HepG2 (cell line): Measurements from ENCODE around the gene SPTBN4. TPM values are rescaled to one million over a fixed set of nuclear protein-coding genes. Genes with fewer than 3 reads are reported as not detected.

Source experiments
- ELF4 ChIP-seq: sonication (generic); formaldehyde crosslinking; IDR thresholded peaks from 2 replicates; pipeline ENCODE4 v1.5.0; 2020; ENCODE audit warnings: missing genetic modification reagents, mild to moderate bottlenecking, moderate library complexity, borderline replicate concordance
- GATAD2A ChIP-seq: IDR thresholded peaks from 2 replicates; pipeline ENCODE4 v1.6.1; 2016
- KMT2A ChIP-seq: sonication (generic); formaldehyde crosslinking; IDR thresholded peaks from 2 replicates; pipeline ENCODE4 v1.4.0; 2020; ENCODE audit warnings: missing genetic modification reagents
- LCORL ChIP-seq, 2 experiments: fragments of 450-650 bp in 1 of 2; sonication (generic) in 1 of 2; formaldehyde crosslinking in 1 of 2; IDR thresholded peaks; 2 replicates each; pipeline versions ENCODE4 v1.5.0 to v1.6.1; 2017 to 2020; ENCODE audit warnings: antibody characterized with exemption in 1 of 2, missing genetic modification reagents in 1 of 2
- MAZ ChIP-seq, 2 experiments: sonication (generic) in 1 of 2; formaldehyde crosslinking in 1 of 2; IDR thresholded peaks; 2 replicates each; pipeline versions ENCODE4 v1.5.0 to v1.6.1; 2012 to 2020; ENCODE audit warnings: low read depth in 2 of 2, mild to moderate bottlenecking in 2 of 2, borderline replicate concordance in 1 of 2, improper control_type of control experiment in 1 of 2, low read length in 1 of 2, missing genetic modification reagents in 1 of 2, moderate library complexity in 1 of 2
- NRL ChIP-seq: sonication (generic); formaldehyde crosslinking; IDR thresholded peaks from 2 replicates; pipeline ENCODE4 v1.5.0; 2020; ENCODE audit warnings: missing genetic modification reagents, mild to moderate bottlenecking, moderate library complexity, borderline replicate concordance
- PAF1 ChIP-seq: IDR thresholded peaks from 2 replicates; pipeline ENCODE4 v1.6.1; 2016; ENCODE audit warnings: missing genetic modification reagents, missing compliant biosample characterization
- PLRG1 ChIP-seq: fragments of 450-650 bp; conservative IDR thresholded peaks from 2 replicates; pipeline ENCODE4 v1.6.1; 2016
- SYNCRIP ChIP-seq: fragments of 200-400 bp; formaldehyde crosslinking; IDR thresholded peaks from 2 replicates; pipeline ENCODE4 v1.6.1; 2018; ENCODE audit warnings: mild to moderate bottlenecking, low read depth, low read length; ENCODE audit not compliant: insufficient read depth
- U2AF1 ChIP-seq: fragments of 200-400 bp; formaldehyde crosslinking; optimal IDR thresholded peaks from 2 replicates; pipeline ENCODE3; 2017; ENCODE audit warnings: mild to moderate bottlenecking, low read depth, low read length
- WIZ ChIP-seq: sonication (generic); formaldehyde crosslinking; IDR thresholded peaks from 2 replicates; pipeline ENCODE4 v1.5.1; 2020; ENCODE audit warnings: mild to moderate bottlenecking, missing genetic modification reagents
- ZBTB21 ChIP-seq: sonication (generic); formaldehyde crosslinking; IDR thresholded peaks from 2 replicates; pipeline ENCODE4 v1.4.0; 2020; ENCODE audit warnings: missing genetic modification reagents
- ZC3H13 ChIP-seq: sonication (generic); formaldehyde crosslinking; IDR thresholded peaks from 2 replicates; pipeline ENCODE4 v1.8.1; 2023; ENCODE audit warnings: mild to moderate bottlenecking, missing genetic modification reagents, moderate library complexity
- ZFP62 ChIP-seq: sonication (generic); formaldehyde crosslinking; IDR thresholded peaks from 2 replicates; pipeline ENCODE4 v1.4.0; 2020; ENCODE audit warnings: missing genetic modification reagents
- ZFX ChIP-seq: sonication (generic); formaldehyde crosslinking; IDR thresholded peaks from 2 replicates; pipeline ENCODE4 v1.4.0; 2020; ENCODE audit warnings: mild to moderate bottlenecking, low read depth, missing genetic modification reagents, moderate library complexity
- ZKSCAN1 ChIP-seq: fragments of 150-350 bp; IDR thresholded peaks from 2 replicates; pipeline ENCODE4 v1.6.1; 2014; ENCODE audit warnings: low read length
- ZNF782 ChIP-seq: sonication (generic); formaldehyde crosslinking; IDR thresholded peaks from 2 replicates; pipeline ENCODE4 v1.4.0; 2020; ENCODE audit warnings: missing genetic modification reagents, mild to moderate bottlenecking, borderline replicate concordance
- ZNF788 ChIP-seq: sonication (generic); formaldehyde crosslinking; IDR thresholded peaks from 2 replicates; pipeline ENCODE4 v1.5.0; 2020; ENCODE audit warnings: mild to moderate bottlenecking, missing genetic modification reagents, borderline replicate concordance
- polyA plus RNA-seq, 8 experiments: library from polyadenylated mRNA; depleted of rRNA in 3 of 8; stranded (reverse) in 7 of 8; unstranded in 1 of 8; fragments of >200 nt; fragmentation: Illumina TruSeq in 4 of 8; extraction: Trizol in 4 of 8; gene quantifications; 2 replicates each; pipeline versions ENCODE4 v1.2.1 to v1.2.3, GENCODE V29; 2011 to 2016; ENCODE audit warnings: low read depth in 4 of 8, missing spikeins in 1 of 8, mixed read lengths in 1 of 8; ENCODE audit not compliant: insufficient read depth in 1 of 8
- total RNA-seq, 5 experiments: library from RNA; depleted of rRNA; stranded (reverse); fragments of >200 nt; fragmentation: Illumina TruSeq; extraction: Trizol; gene quantifications; 2 replicates each; pipeline ENCODE4 v1.2.3, GENCODE V29; 2016; ENCODE audit warnings: low read depth in 1 of 5
- TF ChIP-seq, protein P1 (sequence below): sonication (generic); formaldehyde crosslinking; IDR thresholded peaks from 2 replicates; pipeline ENCODE4 v1.5.1; 2020; ENCODE audit warnings: mild to moderate bottlenecking, missing genetic modification reagents, moderate library complexity
- TF ChIP-seq, protein P2 (sequence below): sonication (generic); formaldehyde crosslinking; IDR thresholded peaks from 2 replicates; pipeline ENCODE4 v1.4.0; 2020; ENCODE audit warnings: mild to moderate bottlenecking, missing genetic modification reagents
- TF ChIP-seq, protein P3 (sequence below): sonication (generic); formaldehyde crosslinking; IDR thresholded peaks from 2 replicates; pipeline ENCODE4 v1.8.1; 2023; ENCODE audit warnings: mild to moderate bottlenecking, moderate library complexity, missing genetic modification reagents
- TF ChIP-seq, protein P4 (sequence below): sonication (generic); formaldehyde crosslinking; IDR thresholded peaks from 2 replicates; pipeline ENCODE4 v1.8.1; 2023; ENCODE audit warnings: mild to moderate bottlenecking, missing genetic modification reagents

Gene SPTBN4
- total and polyA plus RNA-seq, 2 of the 13 experiments (the other 11 are each of a cell fraction or from before 2014, with no cell fraction given): 0.11 TPM

DNA sequence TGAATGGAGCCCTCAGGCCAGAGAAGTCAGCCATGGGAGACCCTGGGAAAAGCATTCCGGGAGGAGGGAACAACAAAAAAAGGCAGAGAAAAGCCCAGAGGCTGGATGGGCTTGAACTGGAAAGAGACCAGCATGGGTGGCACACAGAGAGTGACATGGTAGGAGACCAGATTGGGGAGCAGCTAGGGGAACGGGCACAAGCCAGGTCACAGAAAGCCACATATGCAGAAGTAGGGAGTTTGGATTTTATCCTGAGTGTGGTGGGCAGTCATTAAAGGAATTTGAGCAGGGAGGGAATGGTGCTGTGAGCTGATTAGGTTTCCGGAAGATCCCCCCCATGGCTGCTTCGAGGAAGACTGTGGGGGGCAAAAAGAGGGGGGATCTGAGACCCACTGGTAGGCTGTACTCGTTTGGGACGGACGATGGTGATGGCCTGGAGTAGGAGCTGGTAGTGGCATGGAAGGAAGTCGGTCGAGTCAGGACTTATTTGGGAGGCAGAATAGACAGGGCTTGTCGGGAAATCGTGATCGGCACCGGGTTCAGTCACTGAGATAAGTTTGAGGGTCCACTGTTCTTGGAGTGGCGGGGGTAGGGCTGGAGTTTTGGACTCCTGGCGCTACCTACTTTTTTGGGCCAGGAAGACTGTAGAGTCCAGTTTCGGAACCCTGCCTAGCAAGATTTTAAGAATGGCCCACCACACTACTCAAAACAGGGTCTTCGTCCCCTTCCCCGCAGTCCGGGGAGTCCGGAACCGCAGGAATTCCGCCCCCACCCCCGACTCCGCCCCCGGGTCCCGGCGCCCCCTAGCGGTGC lies 42.0 kb upstream of the SPTBN4 start (continued):
- TF ChIP-seq, protein P1, sequence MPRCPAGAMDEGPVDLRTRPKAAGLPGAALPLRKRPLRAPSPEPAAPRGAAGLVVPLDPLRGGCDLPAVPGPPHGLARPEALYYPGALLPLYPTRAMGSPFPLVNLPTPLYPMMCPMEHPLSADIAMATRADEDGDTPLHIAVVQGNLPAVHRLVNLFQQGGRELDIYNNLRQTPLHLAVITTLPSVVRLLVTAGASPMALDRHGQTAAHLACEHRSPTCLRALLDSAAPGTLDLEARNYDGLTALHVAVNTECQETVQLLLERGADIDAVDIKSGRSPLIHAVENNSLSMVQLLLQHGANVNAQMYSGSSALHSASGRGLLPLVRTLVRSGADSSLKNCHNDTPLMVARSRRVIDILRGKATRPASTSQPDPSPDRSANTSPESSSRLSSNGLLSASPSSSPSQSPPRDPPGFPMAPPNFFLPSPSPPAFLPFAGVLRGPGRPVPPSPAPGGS (CRISPR knock-in tag): no peak; the same call in 1 of the 2 replicates
- no peak for TF ChIP-seq SYNCRIP
- no peak for TF ChIP-seq ZC3H13 (CRISPR knock-in tag)
- no peak for TF ChIP-seq ZNF788 (CRISPR knock-in tag)
- TF ChIP-seq ZBTB21 (CRISPR knock-in tag): no peak
- TF ChIP-seq ZNF782 (CRISPR knock-in tag): no peak
- no peak for TF ChIP-seq U2AF1
- TF ChIP-seq ZFX (CRISPR knock-in tag): no peak
- TF ChIP-seq, protein P2, sequence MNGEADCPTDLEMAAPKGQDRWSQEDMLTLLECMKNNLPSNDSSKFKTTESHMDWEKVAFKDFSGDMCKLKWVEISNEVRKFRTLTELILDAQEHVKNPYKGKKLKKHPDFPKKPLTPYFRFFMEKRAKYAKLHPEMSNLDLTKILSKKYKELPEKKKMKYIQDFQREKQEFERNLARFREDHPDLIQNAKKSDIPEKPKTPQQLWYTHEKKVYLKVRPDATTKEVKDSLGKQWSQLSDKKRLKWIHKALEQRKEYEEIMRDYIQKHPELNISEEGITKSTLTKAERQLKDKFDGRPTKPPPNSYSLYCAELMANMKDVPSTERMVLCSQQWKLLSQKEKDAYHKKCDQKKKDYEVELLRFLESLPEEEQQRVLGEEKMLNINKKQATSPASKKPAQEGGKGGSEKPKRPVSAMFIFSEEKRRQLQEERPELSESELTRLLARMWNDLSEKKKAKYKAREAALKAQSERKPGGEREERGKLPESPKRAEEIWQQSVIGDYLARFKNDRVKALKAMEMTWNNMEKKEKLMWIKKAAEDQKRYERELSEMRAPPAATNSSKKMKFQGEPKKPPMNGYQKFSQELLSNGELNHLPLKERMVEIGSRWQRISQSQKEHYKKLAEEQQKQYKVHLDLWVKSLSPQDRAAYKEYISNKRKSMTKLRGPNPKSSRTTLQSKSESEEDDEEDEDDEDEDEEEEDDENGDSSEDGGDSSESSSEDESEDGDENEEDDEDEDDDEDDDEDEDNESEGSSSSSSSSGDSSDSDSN (CRISPR knock-in tag): no peak
- TF ChIP-seq ZKSCAN1: no peak
- TF ChIP-seq, protein P3, sequence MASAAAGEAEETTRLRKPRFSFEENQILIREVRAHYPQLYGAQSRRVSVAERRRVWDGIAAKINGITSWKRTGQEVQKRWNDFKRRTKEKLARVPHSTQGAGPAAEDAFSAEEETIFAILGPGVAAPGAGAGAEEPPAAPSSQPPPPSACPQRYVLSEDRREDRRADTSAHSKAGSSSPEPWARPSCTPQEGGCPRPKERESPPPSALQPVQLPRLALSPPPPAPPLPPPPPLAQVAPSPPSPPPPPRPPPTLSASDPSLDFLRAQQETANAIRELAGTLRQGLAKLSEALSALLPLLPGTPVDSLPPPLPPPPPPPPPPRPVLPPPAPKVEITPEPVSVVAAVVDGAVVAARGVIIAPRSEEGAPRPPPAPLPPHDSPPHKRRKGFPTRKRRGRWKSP (CRISPR knock-in tag): no peak
- no peak for TF ChIP-seq GATAD2A (CRISPR knock-in tag)
- TF ChIP-seq ELF4 (CRISPR knock-in tag): no peak
- TF ChIP-seq MAZ (IDR thresholded peaks at IDR 0.05; ENCODE audit: borderline replicate concordance, low read depth, low read length): peak; percentile 28; the same call in 1 of the 2 replicates
- TF ChIP-seq MAZ (CRISPR knock-in tag; IDR thresholded peaks at IDR 0.05; ENCODE audit: low read depth): no peak
- TF ChIP-seq PLRG1: no peak
- no peak for TF ChIP-seq WIZ (CRISPR knock-in tag)
- TF ChIP-seq ZFP62 (CRISPR knock-in tag): no peak
- TF ChIP-seq NRL (CRISPR knock-in tag): no peak
- TF ChIP-seq LCORL (IDR thresholded peaks at IDR 0.05): no peak
- 0 out of 2 replicates have a peak, but pooled peaks have one; percentile 8 for TF ChIP-seq LCORL (CRISPR knock-in tag; IDR thresholded peaks at IDR 0.05)
- TF ChIP-seq, protein P4, sequence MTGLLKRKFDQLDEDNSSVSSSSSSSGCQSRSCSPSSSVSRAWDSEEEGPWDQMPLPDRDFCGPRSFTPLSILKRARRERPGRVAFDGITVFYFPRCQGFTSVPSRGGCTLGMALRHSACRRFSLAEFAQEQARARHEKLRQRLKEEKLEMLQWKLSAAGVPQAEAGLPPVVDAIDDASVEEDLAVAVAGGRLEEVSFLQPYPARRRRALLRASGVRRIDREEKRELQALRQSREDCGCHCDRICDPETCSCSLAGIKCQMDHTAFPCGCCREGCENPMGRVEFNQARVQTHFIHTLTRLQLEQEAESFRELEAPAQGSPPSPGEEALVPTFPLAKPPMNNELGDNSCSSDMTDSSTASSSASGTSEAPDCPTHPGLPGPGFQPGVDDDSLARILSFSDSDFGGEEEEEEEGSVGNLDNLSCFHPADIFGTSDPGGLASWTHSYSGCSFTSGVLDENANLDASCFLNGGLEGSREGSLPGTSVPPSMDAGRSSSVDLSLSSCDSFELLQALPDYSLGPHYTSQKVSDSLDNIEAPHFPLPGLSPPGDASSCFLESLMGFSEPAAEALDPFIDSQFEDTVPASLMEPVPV (CRISPR knock-in tag): no peak
- TF ChIP-seq PAF1 (CRISPR knock-in tag): no peak
- TF ChIP-seq KMT2A (CRISPR knock-in tag): 0 out of 2 replicates have a peak, but pooled peaks have one; percentile 18
